Measurements from ENCODE around the gene CCDC86. TPM values are rescaled to one million over a fixed set of nuclear protein-coding genes. Genes with fewer than 3 reads are reported as not detected.
A peak's percentile ranks its signal among the peaks of the same experiment; 100 is the strongest.

The CCDC86 gene
- total and polyA plus RNA-seq, 9 of the 15 experiments (the other 6 are each of a cell fraction or from before 2014, with no cell fraction given), result 4.6 to 102 (median 25.2) TPM

DNA sequence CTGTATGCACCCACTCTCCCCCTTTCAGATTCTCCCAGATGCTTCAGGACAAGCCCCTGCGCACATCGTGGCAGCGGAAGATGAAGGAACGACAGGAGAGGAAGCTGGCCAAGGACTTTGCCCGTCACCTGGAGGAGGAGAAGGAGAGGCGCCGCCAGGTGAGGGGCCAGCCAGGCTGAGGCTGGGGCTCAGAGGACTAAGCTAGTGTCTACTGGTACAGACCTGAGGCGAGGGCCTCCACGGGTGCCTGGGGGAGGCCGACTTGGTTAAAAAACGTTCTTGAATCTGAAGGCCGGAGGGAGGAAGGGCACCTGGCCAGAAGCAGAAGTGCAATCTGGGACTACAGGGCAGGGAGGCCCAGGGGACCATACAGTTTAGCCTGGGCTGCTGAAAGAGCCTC is 6.0 kb downstream of the CCDC86 start:
- Histone ChIP-seq H3K79me2 (ENCODE audit: control insufficient read depth, insufficient read depth, low read length) (peaks cover 44% of the 10 kb centered on the region), H3K27me3 (ENCODE audit: control insufficient read depth in 2 of 2, insufficient read depth in 2 of 2, low read length in 2 of 2) (no peaks in the 10 kb centered on the region), H3K4me1 (replicated peaks in 1 of 2; ENCODE audit: control insufficient read depth in 2 of 2, insufficient read depth in 2 of 2, low read length in 2 of 2) (peaks cover 16 to 41% of the 10 kb centered on the region in 2 experiments), H3K9me3 (replicated peaks; ENCODE audit: control insufficient read depth, insufficient read depth, low read depth, low read length) (no peaks in the 10 kb centered on the region), H3K27ac (ENCODE audit: extremely low read depth, low read depth, low read length) (no peak overlapping the region), H3K36me3 (ENCODE audit: control insufficient read depth, insufficient read depth, low read length) (peaks cover 80% of the 10 kb centered on the region), H3K4me3 (no peak overlapping the region), H2AFZ (ENCODE audit: low read depth, low read length) (no peak overlapping the region), H3K4me2 (ENCODE audit: insufficient read depth, low read length) (no peak overlapping the region), H3K9me1 (ENCODE audit: control insufficient read depth, insufficient read depth, low read length) (peaks cover 3% of the 10 kb centered on the region), H4K20me1 (replicated peaks; ENCODE audit: control insufficient read depth, insufficient read depth, low read length) (peaks cover 3% of the 10 kb centered on the region; the same call in 1 of the 2 replicates), H3K9ac (ENCODE audit: insufficient read depth in 1 of 2, low read depth in 2 of 2, low read length in 2 of 2) (peak overlapping the region in 1 of 2 experiments; percentile 69; a peak in 2 of 4 replicates)
- WGBS (ENCODE audit: insufficient coverage, low coverage, missing lambda C conversion rate), result 96% methylated on average over 5 of the region's 12 CpGs
- no peak for ATAC-seq
- in situ Hi-C loops (cut with MboI) (no loop called here), intact Hi-C loops (cut with micrococcal nuclease) (no loop called here)
- CTCF ChIA-PET (ENCODE audit: low intra/inter-chr PET ratio), result no interaction called here
- FAIRE-seq, result no peak
- no peak for TF ChIP-seq SREBF1 (IDR thresholded peaks at IDR 0.05; ENCODE audit: borderline replicate concordance, low read depth, low read length)
- POLR2A ChIA-PET, result interaction anchor here (1.4 kb wide), 1 partner anchor 10 kb away, joined by 4 read pairs; no protein-coding TSS in a partner anchor
- no TSS peak for BruUV-seq (replicated peaks)
- no peak for DNase-seq (ENCODE audit: extremely low read depth in 1 of 4, low spot score in 3 of 4)

GRCh38 chr11:60848714-60849151 is 6.8 kb downstream of the CCDC86 start:
- H3K27ac ChIP-seq (ENCODE audit: extremely low read depth, low read depth, low read length), result peak overlapping the region; percentile 37; the same call in 1 of the 3 replicates
- no peaks in the 10 kb centered on the region for H3K9me3 ChIP-seq (replicated peaks; ENCODE audit: control insufficient read depth, insufficient read depth, low read depth, low read length)
- peak overlapping the region in 1 of 2 experiments; percentile 69; a peak in 2 of 4 replicates for H3K9ac ChIP-seq (ENCODE audit: insufficient read depth in 1 of 2, low read depth in 2 of 2, low read length in 2 of 2)
- H4K20me1 ChIP-seq (replicated peaks; ENCODE audit: control insufficient read depth, insufficient read depth, low read length), result peaks cover 3% of the 10 kb centered on the region; the same call in 1 of the 2 replicates
- intact Hi-C loops (cut with micrococcal nuclease) (no loop called here), in situ Hi-C loops (cut with MboI) (no loop called here)
- ATAC-seq, result peak; percentile 59
- H3K9me1 ChIP-seq (ENCODE audit: control insufficient read depth, insufficient read depth, low read length), result peaks cover 3% of the 10 kb centered on the region
- H2AFZ ChIP-seq (ENCODE audit: low read depth, low read length), result no peak overlapping the region
- peak; percentile 55 for FAIRE-seq
- H3K27me3 ChIP-seq (ENCODE audit: control insufficient read depth in 2 of 2, insufficient read depth in 2 of 2, low read length in 2 of 2), result no peaks in the 10 kb centered on the region
- H3K79me2 ChIP-seq (ENCODE audit: control insufficient read depth, insufficient read depth, low read length), result peaks cover 36% of the 10 kb centered on the region
- peaks cover 84% of the 10 kb centered on the region for H3K36me3 ChIP-seq (ENCODE audit: control insufficient read depth, insufficient read depth, low read length)
- ChIA-PET CTCF (ENCODE audit: low intra/inter-chr PET ratio) (no interaction called here), POLR2A (interaction anchor here (0.7 to 1.1 kb wide), 3 partner anchors 16 to 277 kb away, joined by 3 read pairs; no protein-coding TSS in a partner anchor)
- BruUV-seq (replicated peaks), result no TSS peak
- WGBS (ENCODE audit: insufficient coverage, low coverage, missing lambda C conversion rate), result 42% methylated on average over 9 of the region's 10 CpGs
- peaks cover 16 to 49% of the 10 kb centered on the region in 2 experiments for H3K4me1 ChIP-seq (replicated peaks in 1 of 2; ENCODE audit: control insufficient read depth in 2 of 2, insufficient read depth in 2 of 2, low read length in 2 of 2)
- H3K4me2 ChIP-seq (ENCODE audit: insufficient read depth, low read length), result no peak overlapping the region
- peak in 2 of 4 experiments; percentile 67 to 69 for DNase-seq (ENCODE audit: extremely low read depth in 1 of 4, low spot score in 3 of 4)
- H3K4me3 ChIP-seq, result no peak overlapping the region
- TF ChIP-seq TARDBP (IDR thresholded peaks at IDR 0.05) (no peak), HMG20B (CRISPR knock-in tag; IDR thresholded peaks at IDR 0.05) (no peak), CBFB (CRISPR knock-in tag; IDR thresholded peaks at IDR 0.05) (no peak), KLF6 (CRISPR knock-in tag; IDR thresholded peaks at IDR 0.05; ENCODE audit: borderline replicate concordance) (no peak), DDX20 (tag; IDR thresholded peaks at IDR 0.05; ENCODE audit: low read depth) (no peak), RB1 (IDR thresholded peaks at IDR 0.05; ENCODE audit: low read depth) (no peak), ESRRB (CRISPR knock-in tag; IDR thresholded peaks at IDR 0.05; ENCODE audit: borderline replicate concordance) (no peak), ZBTB8A (IDR thresholded peaks at IDR 0.05; ENCODE audit: partially characterized antibody) (no peak), ZFX (CRISPR knock-in tag; IDR thresholded peaks at IDR 0.05) (no peak), NFYB (IDR thresholded peaks at IDR 0.05; ENCODE audit: extremely low read depth, insufficient read length) (no peak)
- TF ChIP-seq, protein P1, sequence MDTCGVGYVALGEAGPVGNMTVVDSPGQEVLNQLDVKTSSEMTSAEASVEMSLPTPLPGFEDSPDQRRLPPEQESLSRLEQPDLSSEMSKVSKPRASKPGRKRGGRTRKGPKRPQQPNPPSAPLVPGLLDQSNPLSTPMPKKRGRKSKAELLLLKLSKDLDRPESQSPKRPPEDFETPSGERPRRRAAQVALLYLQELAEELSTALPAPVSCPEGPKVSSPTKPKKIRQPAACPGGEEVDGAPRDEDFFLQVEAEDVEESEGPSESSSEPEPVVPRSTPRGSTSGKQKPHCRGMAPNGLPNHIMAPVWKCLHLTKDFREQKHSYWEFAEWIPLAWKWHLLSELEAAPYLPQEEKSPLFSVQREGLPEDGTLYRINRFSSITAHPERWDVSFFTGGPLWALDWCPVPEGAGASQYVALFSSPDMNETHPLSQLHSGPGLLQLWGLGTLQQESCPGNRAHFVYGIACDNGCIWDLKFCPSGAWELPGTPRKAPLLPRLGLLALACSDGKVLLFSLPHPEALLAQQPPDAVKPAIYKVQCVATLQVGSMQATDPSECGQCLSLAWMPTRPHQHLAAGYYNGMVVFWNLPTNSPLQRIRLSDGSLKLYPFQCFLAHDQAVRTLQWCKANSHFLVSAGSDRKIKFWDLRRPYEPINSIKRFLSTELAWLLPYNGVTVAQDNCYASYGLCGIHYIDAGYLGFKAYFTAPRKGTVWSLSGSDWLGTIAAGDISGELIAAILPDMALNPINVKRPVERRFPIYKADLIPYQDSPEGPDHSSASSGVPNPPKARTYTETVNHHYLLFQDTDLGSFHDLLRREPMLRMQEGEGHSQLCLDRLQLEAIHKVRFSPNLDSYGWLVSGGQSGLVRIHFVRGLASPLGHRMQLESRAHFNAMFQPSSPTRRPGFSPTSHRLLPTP (IDR thresholded peaks at IDR 0.05; ENCODE audit: borderline replicate concordance, extremely low read depth, insufficient read length), result no peak
- TF ChIP-seq, protein P2, sequence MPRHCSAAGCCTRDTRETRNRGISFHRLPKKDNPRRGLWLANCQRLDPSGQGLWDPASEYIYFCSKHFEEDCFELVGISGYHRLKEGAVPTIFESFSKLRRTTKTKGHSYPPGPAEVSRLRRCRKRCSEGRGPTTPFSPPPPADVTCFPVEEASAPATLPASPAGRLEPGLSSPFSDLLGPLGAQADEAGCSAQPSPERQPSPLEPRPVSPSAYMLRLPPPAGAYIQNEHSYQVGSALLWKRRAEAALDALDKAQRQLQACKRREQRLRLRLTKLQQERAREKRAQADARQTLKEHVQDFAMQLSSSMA (CRISPR knock-in tag; IDR thresholded peaks at IDR 0.05), result no peak
